HG03159 (cell line): ENCODE data around the gene PTPN14.

Experiments
- ATAC-seq: cut with Tn5 transposase; IDR thresholded peaks from one replicate; pipeline ENCODE4 v1.9.1; 2021; ENCODE audit warnings: mild to moderate bottlenecking, moderate library complexity; ENCODE audit not compliant: unreplicated experiment

PTPN14 gene

GRCh38 chr1:214341459-214341858 is 209.9 kb downstream of the PTPN14 start:
- no peak for ATAC-seq

- ATAC-seq, result no peak
These were observed 213.2 kb downstream of the PTPN14 start for GRCh38 chr1:214338212-214338611.

DNA sequence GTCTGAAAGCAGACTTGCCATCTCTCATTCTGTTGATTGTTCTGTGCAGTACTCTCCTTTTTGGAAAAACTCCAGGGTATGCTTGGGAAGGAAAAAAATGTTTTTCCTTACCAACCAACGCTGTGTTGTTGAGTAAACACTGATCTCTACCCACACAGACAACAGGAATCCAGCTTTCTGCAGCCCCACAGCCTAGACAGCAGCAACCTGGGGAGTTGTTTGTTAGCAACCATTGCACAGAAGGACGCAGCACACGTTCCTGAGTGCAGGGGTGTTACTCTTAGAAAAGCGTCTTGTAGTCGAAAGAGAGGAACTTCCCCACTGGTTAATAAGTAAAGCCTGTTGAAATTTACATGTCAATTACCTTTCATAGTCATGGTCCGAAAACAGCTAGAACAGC is 213.9 kb downstream of the PTPN14 start:
- ATAC-seq, result no peak

- no peak for ATAC-seq
These were observed 214.4 kb downstream of the PTPN14 start for GRCh38 chr1:214337015-214337414.

- no peak for ATAC-seq
These were observed 215.8 kb downstream of the PTPN14 start for GRCh38 chr1:214335567-214335966.

DNA sequence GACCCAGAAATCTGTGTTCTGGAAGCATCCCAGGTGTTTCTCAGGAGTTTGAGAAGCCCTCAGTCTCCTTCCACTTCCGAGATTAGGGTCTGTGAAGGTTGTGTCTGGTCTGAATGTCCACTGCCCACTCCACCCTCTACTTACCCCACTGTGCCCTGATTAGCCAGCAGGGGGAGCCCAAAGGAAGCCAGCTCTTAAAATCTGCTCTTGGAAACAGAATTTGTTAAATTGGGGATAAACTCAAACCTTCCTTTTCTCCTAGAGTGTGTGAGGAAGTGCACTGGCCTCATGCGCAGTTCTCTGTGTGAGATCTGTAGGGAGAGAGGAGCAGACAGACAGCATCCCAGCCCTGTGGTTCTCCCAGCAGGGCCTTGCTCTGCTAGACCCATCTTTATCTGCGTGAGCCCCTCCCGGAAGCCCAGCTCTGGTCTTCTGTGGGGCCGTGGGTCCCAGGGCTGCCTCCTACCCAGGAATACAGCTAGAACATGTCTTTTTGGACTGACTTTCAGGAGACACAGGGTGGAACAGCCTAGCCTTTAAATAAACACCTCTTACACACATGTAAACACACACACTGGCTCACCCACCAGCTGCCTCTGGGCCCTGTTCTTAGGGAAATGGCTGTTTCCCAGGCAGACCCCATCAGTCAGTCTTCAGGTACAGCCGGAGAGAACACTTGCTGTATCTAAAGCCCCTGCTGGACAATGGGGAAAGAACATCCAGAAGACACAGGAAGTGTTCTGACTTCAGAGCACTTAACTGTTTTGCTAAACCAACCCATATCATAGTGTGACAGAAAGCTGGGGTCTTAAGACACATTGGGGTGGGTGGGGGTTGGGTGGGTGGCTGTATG is 218.2 kb downstream of the PTPN14 start:
- ATAC-seq, result no peak

DNA sequence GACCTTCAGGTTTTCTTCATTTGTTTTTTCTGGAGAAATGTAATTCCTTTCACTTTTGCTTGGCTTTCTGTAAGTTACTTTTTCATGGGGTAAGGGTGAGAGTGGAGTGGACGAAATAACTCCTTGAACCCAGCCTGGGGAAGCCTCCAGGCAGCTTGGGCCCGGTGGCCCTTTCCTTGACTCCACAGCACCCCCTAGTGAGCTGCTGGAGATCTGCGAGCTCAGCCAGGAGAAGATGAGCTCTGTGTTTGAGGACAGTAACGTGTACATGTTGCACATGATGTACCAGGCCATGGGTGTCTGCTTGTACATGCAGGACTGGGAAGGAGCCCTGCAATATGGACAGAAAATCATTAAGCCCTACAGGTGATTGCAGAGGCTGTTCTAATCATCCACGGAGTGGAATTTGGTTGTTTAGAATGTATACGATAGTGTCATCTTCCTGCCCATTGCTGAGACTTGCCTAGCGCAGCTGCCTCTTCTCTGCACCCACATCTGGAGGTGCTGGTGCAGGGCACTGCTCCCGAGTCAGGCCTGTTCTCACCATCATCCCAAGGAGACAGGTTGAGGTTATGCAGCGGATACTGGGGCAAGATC is 219.5 kb downstream of the PTPN14 start:
- no peak for ATAC-seq

DNA sequence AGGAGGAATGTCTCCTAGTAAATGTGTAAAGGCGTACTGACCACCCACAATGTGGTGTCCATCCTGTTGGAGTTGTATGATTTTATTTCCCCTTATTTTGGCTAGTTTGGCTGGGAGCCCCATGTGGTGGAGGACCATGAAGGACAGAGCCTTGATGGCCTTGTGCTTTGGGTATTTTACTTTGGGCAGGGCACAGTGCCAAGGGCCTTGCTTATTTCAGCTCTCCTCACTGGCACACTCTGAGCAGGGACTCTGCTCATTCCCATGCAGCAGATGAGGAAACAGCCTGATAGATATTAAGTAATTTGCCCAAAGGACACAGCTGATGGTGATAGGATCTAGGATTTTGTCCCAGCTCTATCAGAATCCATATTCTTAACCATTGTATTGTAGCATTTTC is 220.2 kb downstream of the PTPN14 start:
- no peak for ATAC-seq

DNA sequence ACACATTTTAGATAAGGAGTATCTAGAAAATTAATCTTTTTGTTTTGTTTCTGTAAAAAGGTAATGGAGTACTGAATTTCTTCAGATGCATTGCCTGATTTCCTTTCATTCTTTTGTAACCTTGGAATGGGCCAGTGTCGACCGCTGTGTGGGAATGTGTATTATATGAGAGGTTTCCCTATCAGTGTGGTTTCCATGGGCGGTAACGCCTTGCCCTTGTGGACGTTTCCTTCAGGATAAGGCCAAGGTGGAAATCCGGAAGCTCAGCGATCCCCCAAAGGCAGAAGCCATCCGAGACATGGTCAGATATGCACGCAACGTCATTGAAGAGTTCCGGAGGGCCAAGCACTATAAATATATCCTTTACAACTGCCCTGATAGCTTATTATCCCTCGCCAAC is 220.7 kb downstream of the PTPN14 start:
- ATAC-seq, result no peak

- ATAC-seq, result no peak
These were observed 221.2 kb downstream of the PTPN14 start for GRCh38 chr1:214330222-214330621.

DNA sequence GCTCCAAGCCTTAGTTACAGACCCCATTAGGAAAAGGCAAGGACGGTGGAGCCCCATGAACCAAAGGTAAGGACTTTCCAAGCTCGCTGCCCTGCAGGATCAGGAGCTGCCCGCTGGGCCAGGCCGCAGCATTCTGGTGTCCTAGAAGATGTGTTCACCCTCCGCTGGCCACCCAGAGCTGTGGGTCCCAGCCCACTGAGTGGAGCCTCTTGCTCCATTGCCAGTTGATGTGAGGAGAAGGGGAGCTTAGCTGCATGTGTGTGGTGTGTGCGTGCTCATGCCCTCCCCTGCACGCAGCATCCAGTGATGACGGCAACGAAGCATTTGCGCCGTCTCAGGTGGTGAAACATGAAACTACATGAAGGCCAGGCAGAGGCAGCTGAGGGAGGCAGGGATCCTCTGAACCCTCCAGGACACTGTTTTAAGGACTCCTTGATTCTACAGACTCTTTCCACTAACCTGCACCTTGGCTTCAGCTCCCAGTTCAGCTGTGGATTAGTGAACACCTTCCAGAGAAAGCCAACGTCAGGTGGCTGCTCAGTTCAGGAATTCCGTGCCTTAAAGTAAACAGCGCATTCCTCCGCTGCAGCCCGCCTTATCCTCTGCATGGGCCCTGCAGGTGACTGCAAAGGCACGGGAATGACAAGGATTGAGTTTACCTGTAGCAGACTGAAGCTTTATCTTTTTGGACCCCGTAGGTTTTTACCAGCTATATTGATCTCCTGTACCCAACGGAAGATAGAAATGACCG is 221.8 kb downstream of the PTPN14 start:
- no peak for ATAC-seq

DNA sequence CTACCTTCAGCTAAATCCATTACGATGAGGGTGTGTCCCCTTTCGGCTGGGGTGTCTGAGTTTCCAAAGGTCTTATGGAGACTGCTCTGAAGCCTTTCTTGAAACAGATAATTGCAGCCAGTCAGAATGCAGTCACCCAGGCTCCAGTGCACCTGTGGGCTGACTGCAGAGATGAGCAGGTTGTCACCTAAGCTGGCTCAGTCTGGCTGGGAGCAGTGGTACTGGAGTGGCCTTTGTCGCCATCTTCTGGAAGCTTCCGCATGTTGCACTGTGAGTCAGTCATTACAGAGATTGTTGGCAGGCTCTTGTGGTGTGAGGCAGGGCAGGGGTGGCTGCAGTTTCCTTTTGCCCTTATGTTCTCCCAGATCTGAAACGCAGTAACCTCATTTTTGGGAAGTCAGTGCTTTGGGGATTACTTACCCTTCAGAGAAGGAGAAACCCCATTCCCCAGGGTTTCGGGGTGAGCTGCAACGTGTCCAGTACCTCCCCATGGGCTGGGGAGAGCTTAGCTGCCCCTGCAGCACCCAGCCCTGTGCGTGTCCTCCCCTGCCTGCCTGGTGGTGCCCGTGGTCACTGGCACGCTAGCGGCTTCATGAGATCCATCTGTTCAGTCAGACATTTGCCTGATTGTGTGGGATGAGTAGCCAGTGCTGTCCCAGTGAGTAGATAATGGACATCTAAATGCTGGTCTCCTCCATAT is 222.5 kb downstream of the PTPN14 start:
- peak; percentile 90 for ATAC-seq

DNA sequence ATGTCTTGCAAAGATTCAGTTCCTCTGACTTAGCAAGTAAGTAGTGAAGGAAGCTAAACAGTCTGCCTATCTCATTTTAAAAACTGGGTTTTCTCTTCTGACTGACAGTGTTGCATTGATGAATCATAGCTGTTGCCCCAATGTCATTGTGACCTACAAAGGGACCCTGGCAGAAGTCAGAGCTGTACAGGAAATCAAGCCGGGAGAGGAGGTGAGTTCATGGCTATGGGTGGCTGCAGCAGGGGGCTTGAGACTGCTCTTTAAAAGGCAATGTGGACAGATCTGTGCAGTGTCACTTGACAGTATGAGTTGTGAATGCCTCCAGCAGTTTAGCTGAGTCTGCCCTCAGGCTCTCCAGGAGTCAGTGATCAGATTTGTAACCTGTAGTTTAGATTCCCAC is 223.9 kb downstream of the PTPN14 start:
- ATAC-seq, result no peak

DNA sequence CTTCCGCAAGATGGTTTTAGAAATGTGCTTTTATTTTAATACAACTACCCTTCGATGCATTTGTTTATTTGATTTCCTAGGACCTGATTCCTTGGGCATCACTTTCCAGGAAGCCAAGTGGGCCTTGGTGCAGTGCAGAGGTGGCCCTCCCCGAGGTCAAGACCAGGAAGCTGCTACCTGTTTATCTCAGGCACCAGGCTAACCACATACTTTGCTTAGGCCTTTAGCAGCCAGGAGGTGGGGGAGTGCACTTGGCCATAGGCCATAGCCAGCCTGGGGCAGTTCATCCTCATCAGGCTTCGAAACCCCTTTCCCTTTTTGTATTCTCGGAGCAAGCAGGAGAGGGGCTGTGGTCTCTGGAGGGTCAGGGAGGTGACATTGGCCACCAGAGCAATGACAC is 225.0 kb downstream of the PTPN14 start:
- no peak for ATAC-seq

DNA sequence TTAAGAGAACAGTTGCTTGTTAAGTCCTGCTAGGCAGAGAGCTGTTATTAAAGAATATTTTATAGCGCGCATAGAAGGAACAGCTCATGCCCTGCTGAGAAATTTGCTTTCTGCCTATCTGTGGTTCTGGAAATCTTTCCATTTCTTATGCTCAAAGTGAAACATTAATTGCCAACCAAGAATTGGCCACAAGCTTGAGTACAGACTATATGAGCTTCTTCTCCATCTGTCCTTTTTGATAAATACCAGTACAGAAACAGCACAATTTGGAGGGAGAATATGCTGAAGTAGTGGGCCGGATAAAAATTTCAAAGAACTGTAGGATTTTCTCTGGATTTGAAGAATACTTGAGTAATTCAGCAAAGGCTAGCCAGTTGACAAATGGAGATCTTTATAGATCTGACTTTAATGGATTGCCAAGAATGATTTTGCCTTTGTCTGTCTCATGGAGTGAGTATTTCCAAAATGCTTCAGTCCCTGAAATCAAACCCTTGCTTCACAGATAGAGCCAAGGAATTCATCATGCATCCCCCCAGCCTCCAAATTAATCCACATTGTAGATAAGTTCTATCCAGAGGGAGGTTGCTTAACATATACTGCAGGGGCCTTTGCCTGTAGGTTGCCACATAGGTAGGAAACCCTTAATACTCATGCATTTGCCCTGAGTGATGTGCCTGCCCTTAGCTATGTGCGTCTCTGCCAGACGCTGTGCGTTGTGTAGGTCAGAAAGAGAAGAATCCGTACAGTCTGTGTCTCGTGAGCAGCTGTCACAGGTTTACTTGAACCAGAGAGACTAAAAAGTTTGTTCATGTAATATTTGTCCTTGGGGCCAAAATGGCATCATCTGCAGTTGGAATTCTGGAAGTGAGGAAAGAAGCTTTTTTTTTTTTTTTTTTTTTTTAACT is 226.3 kb downstream of the PTPN14 start:
- no peak for ATAC-seq

- ATAC-seq, result peak; percentile 74
These were observed 229.5 kb downstream of the PTPN14 start for GRCh38 chr1:214321705-214322453.

- ATAC-seq, result no peak
These were observed 231.5 kb downstream of the PTPN14 start for GRCh38 chr1:214319938-214320337.

DNA sequence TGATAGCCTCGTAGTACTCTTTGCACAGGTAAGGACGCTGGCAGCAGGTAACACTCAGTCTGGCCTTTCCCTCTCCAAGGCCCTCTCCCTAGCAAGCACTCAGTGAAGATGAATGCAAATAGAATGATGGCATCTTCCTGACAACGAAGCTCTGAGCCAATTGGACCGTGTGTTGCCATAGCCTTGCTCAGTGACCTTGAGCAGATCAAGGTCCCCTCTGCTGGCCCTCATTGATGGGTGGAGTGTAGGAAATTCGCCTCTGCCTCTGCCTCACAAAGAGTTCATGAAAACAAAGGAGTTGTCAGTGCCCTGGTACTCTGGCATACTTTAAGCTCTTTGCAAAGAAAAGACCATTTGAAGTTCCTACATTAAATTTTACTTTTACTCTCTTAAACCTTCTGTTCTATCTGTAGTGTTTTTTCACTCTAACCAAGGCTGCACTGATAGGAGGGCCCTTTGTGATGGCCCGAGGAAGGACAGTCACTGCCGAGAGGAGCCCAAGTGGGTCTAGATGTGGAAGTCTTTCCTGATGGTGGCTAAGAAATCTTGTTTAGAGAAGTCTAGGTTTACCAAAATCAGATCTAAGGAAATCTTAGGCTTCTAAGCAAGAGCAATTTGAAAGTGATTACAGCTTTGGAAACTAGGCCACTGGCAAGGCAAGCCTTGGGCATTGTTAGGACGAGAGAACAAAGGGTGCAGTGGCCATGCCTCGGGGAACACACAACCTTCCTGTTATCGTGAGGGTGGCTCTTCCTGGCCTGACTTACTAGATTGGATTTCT is 232.3 kb downstream of the PTPN14 start:
- no peak for ATAC-seq

DNA sequence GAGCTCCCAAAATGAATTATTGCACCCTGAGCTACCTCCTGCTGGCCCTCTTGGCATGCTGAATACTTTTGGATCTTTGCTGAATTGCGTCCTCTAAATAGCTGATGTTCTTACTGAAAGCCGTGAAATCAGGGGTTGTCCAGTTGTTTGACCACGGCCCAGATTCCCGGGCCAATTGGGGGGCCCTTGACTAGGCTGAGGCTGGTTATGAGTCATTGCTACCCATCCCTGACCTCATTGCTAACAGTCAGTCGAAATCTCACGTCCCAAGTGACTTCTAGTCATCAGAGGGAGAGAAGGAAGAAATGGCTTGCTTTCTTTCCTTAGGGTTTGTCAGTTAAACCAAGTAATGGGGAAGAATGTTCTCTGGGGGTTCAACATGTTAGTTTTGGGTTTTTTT is 233.0 kb downstream of the PTPN14 start:
- ATAC-seq, result no peak
